IMR-90 (cell line): Measurements from ENCODE around the gene PTGER2. TPM values are rescaled to one million over a fixed set of nuclear protein-coding genes. Genes with fewer than 3 reads are reported as not detected.
A peak's percentile ranks its signal among the peaks of the same experiment; 100 is the strongest.

Experiments
- ATAC-seq: fragments of 200-7000 bp; cut with Tn5 transposase; 2 replicates; pipeline ENCODE4 v1.9.1; 2020; ENCODE audit warnings: low read depth, mild to moderate bottlenecking, moderate library complexity
- BruUV-seq: library from RNA; stranded (reverse); fragments of 400-500 nt; replicated peaks from 2 replicates; lab custom pipeline; 2021; lab: Mats Ljungman, UMichigan
- CTCF ChIA-PET: fragments of 300-600 bp; formaldehyde crosslinking; extraction: SDS; loops from one replicate; lab custom pipeline; 2021; ENCODE audit warnings: antibody characterized with exemption; lab: Yijun Ruan, JAX
- POLR2A ChIA-PET: fragments of 300-600 bp; sonication (Branson Sonifier 250); formaldehyde crosslinking; loops from one replicate; lab custom pipeline; 2022; ENCODE audit warnings: antibody characterized with exemption; ENCODE audit not compliant: unreplicated experiment; lab: Charles Lee
- DNase-seq: peaks from one replicate; pipeline ENCODE4 v3.0.0; 2013
- H2AFZ ChIP-seq: replicated peaks from 2 replicates; pipeline ENCODE3; 2013; ENCODE audit warnings: low read length, mild to moderate bottlenecking; ENCODE audit not compliant: poor library complexity
- H2AK5ac ChIP-seq: 2 replicates; pipeline ENCODE4 v1.6.1; 2013; ENCODE audit warnings: low read depth, low read length, inconsistent platforms
- H2AK9ac ChIP-seq: replicated peaks from 2 replicates; pipeline ENCODE3; 2013; ENCODE audit warnings: mild to moderate bottlenecking, low read depth, low read length, moderate library complexity; ENCODE audit not compliant: poor library complexity
- H2BK120ac ChIP-seq: 2 replicates; pipeline ENCODE4 v1.6.1; 2013; ENCODE audit warnings: low read depth, low read length, inconsistent platforms
- H2BK15ac ChIP-seq: 3 replicates; pipeline ENCODE4 v1.6.1; 2013; ENCODE audit warnings: low read depth, low read length, inconsistent platforms
- H2BK20ac ChIP-seq: 2 replicates; pipeline ENCODE4 v1.6.1; 2013; ENCODE audit warnings: low read depth, mild to moderate bottlenecking, inconsistent platforms, low read length, moderate library complexity
- H2BK5ac ChIP-seq: 2 replicates; pipeline ENCODE4 v1.6.1; 2013; ENCODE audit warnings: mild to moderate bottlenecking, low read depth, low read length, inconsistent platforms; ENCODE audit not compliant: poor library complexity, severe bottlenecking
- H3K14ac ChIP-seq: replicated peaks from 2 replicates; pipeline ENCODE4 v1.6.1; 2013; ENCODE audit warnings: low read depth, low read length, inconsistent platforms
- H3K18ac ChIP-seq: 2 replicates; pipeline ENCODE4 v1.6.1; 2013; ENCODE audit warnings: low read depth, low read length, control low read depth
- H3K23ac ChIP-seq: 2 replicates; pipeline ENCODE4 v1.6.1; 2013; ENCODE audit warnings: low read depth, low read length, inconsistent platforms
- H3K27ac ChIP-seq: 2 replicates; pipeline ENCODE4 v1.5.1; 2013; ENCODE audit warnings: mild to moderate bottlenecking, control low read depth, low read length; ENCODE audit not compliant: insufficient read depth
- H3K27me3 ChIP-seq: 2 replicates; pipeline ENCODE4 v1.6.1; 2013; ENCODE audit warnings: low read length; ENCODE audit not compliant: control insufficient read depth, insufficient read depth
- H3K36me3 ChIP-seq: 2 replicates; pipeline ENCODE4 v1.6.1; 2013; ENCODE audit warnings: low read length, mixed read lengths; ENCODE audit not compliant: control insufficient read depth, insufficient read depth
- H3K4ac ChIP-seq: 2 replicates; pipeline ENCODE4 v1.6.1; 2013; ENCODE audit warnings: low read depth, low read length, inconsistent platforms
- H3K4me1 ChIP-seq: 2 replicates; pipeline ENCODE4 v1.6.1; 2013; ENCODE audit warnings: low read length, mixed read lengths; ENCODE audit not compliant: control insufficient read depth, insufficient read depth
- H3K4me2 ChIP-seq: 2 replicates; pipeline ENCODE4 v1.6.1; 2013; ENCODE audit warnings: low read depth, mild to moderate bottlenecking, control low read depth, low read length, moderate library complexity
- H3K4me3 ChIP-seq: 2 replicates; pipeline ENCODE4 v1.5.1; 2013; ENCODE audit warnings: low read depth, mild to moderate bottlenecking, control low read depth, low read length, moderate library complexity; ENCODE audit not compliant: insufficient read depth
- H3K56ac ChIP-seq: 2 replicates; pipeline ENCODE4 v1.6.1; 2013; ENCODE audit warnings: low read length, inconsistent platforms; ENCODE audit not compliant: insufficient read depth; ENCODE audit errors: extremely low read depth
- H3K79me1 ChIP-seq, 2 experiments: 2 replicates each; pipeline ENCODE4 v1.6.1; 2013; ENCODE audit warnings: low read length in 2 of 2, inconsistent platforms in 1 of 2, low read depth in 1 of 2
- H3K9ac ChIP-seq: 2 replicates; pipeline ENCODE4 v1.6.1; 2013; ENCODE audit warnings: low read depth, low read length, control low read depth
- H3K9me1 ChIP-seq: 2 replicates; pipeline ENCODE4 v1.6.1; 2013; ENCODE audit warnings: low read length, inconsistent platforms; ENCODE audit not compliant: insufficient read depth
- H3K9me3 ChIP-seq: 2 replicates; pipeline ENCODE4 v1.6.1; 2013; ENCODE audit warnings: low read length; ENCODE audit not compliant: control insufficient read depth, insufficient read depth
- H4K20me1 ChIP-seq: 2 replicates; pipeline ENCODE4 v1.6.1; 2013; ENCODE audit warnings: low read length, inconsistent platforms; ENCODE audit not compliant: insufficient read depth
- H4K5ac ChIP-seq: 2 replicates; pipeline ENCODE4 v1.6.1; 2013; ENCODE audit warnings: mild to moderate bottlenecking, low read depth, low read length, control low read depth
- H4K8ac ChIP-seq, 2 experiments: 2 replicates each; pipeline ENCODE4 v1.6.1; 2013; ENCODE audit warnings: low read depth in 2 of 2, low read length in 2 of 2, control low read depth in 1 of 2, inconsistent platforms in 1 of 2
- H4K91ac ChIP-seq: 2 replicates; pipeline ENCODE4 v1.6.1; 2013; ENCODE audit warnings: low read depth, low read length, inconsistent platforms; ENCODE audit not compliant: insufficient read depth
- CEBPB ChIP-seq: IDR thresholded peaks from 2 replicates; pipeline ENCODE4 v1.6.1; 2012; ENCODE audit warnings: low read depth, low read length, improper control_type of control experiment
- CTCF ChIP-seq: conservative IDR thresholded peaks from 2 replicates; pipeline ENCODE4 v1.5.1; 2012; ENCODE audit warnings: mild to moderate bottlenecking, low read depth, low read length, improper control_type of control experiment
- MAFK ChIP-seq: IDR thresholded peaks from 2 replicates; pipeline ENCODE4 v1.6.1; 2012; ENCODE audit warnings: low read depth, low read length, improper control_type of control experiment
- MAZ ChIP-seq: IDR thresholded peaks from 2 replicates; pipeline ENCODE4 v1.6.1; 2012; ENCODE audit warnings: low read depth, mild to moderate bottlenecking, low read length, improper control_type of control experiment, moderate library complexity, borderline replicate concordance
- MXI1 ChIP-seq: IDR thresholded peaks from 2 replicates; pipeline ENCODE4 v1.6.1; 2012; ENCODE audit warnings: low read depth, mild to moderate bottlenecking, low read length, moderate library complexity, borderline replicate concordance
- POLR2A ChIP-seq: IDR thresholded peaks from 2 replicates; pipeline ENCODE4 v1.6.1; 2012; ENCODE audit warnings: mild to moderate bottlenecking, low read depth, low read length
- RFX5 ChIP-seq: IDR thresholded peaks from 2 replicates; pipeline ENCODE4 v1.8.0; 2012; ENCODE audit warnings: low read depth, mild to moderate bottlenecking, low read length, moderate library complexity
- WGBS, 2 experiments: methylation state at CpG; one replicate each; pipeline versions ENCODE4 v1.1.5 to v1.1.7; 2013; ENCODE audit warnings: missing lambda C conversion rate in 2 of 2; ENCODE audit not compliant: insufficient read length in 1 of 2; ENCODE audit errors: extremely low coverage in 2 of 2; 5-methylcytosine and 5-hydroxymethylcytosine counted together
- dilution Hi-C: fragments of 300-500 bp; cut with HindIII; formaldehyde crosslinking; loops from one replicate; pipeline ENCODE4 v1.14.3; 2018; ENCODE audit warnings: low sequenced_read_pairs; ENCODE audit not compliant: unreplicated experiment
- in situ Hi-C: fragments of 300-500 bp; cut with MboI; formaldehyde crosslinking; loops from 3 replicates; pipeline ENCODE4 v1.14.3; 2019; ENCODE audit warnings: low sequenced_read_pairs, inconsistent platforms, mixed read lengths
- intact Hi-C: fragments of 100-400 bp; cut with micrococcal nuclease; formaldehyde crosslinking; loops from 2 replicates; pipeline ENCODE4 v1.10.0; 2022
- polyA plus RNA-seq, 3 experiments: library from polyadenylated mRNA; depleted of rRNA; stranded (reverse); fragments of >200 nt; gene quantifications; 2 replicates each; pipeline ENCODE4 v1.2.3, GENCODE V29; 2012; ENCODE audit warnings: low replicate concordance in 1 of 3
- total RNA-seq: library from RNA; depleted of rRNA; stranded (reverse); fragments of >200 nt; gene quantifications from 2 replicates; pipeline ENCODE4 v1.2.3, GENCODE V29; 2012
- TF ChIP-seq, protein P1 (sequence below): fragments of 150-350 bp; IDR thresholded peaks from 2 replicates; pipeline ENCODE4 v1.6.1; 2016; ENCODE audit warnings: low read depth, mild to moderate bottlenecking, low read length, moderate library complexity, borderline replicate concordance
- TF ChIP-seq, protein P2 (sequence below): fragments of 150-350 bp; IDR thresholded peaks from 2 replicates; pipeline ENCODE4 v1.6.1; 2017; ENCODE audit warnings: mild to moderate bottlenecking, antibody characterized with exemption, low read length, low read depth

Gene PTGER2
- total and polyA plus RNA-seq, 2 of the 4 experiments (the other 2 are of a cell fraction), result 24.7 to 58.5 TPM

DNA sequence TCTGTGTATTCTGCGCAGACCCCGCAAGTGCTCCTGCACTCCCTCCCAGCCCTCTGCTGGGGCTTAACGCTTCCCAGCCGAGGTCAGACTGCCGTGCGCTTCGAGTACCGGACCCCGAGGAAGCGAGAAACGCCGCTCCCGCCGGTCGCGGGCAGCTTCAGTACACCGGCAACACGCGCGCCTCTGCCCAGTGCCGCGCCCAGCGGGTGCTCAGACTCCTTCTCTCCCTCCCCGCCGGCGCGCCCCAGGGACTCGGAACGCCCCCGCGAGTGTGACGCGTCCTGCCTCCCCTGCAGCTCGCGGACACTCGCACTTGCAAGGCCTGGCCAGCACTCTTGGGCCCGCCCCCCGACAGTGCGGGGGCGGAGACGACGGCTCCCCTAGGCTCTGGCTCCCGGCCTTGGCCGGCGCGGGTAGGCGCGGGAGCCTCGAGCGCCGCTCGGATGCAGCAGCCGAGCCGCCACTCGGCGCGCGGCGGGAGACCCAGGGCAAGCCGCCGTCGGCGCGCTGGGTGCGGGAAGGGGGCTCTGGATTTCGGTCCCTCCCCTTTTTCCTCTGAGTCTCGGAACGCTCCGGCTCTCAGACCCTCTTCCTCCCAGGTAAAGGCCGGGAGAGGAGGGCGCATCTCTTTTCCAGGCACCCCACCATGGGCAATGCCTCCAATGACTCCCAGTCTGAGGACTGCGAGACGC lies at the start of gene PTGER2 (continued):
- TF ChIP-seq, protein P1, sequence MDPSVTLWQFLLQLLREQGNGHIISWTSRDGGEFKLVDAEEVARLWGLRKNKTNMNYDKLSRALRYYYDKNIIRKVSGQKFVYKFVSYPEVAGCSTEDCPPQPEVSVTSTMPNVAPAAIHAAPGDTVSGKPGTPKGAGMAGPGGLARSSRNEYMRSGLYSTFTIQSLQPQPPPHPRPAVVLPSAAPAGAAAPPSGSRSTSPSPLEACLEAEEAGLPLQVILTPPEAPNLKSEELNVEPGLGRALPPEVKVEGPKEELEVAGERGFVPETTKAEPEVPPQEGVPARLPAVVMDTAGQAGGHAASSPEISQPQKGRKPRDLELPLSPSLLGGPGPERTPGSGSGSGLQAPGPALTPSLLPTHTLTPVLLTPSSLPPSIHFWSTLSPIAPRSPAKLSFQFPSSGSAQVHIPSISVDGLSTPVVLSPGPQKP, result no peak
- TF ChIP-seq, protein P2, sequence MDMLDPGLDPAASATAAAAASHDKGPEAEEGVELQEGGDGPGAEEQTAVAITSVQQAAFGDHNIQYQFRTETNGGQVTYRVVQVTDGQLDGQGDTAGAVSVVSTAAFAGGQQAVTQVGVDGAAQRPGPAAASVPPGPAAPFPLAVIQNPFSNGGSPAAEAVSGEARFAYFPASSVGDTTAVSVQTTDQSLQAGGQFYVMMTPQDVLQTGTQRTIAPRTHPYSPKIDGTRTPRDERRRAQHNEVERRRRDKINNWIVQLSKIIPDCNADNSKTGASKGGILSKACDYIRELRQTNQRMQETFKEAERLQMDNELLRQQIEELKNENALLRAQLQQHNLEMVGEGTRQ, result no peak; the same call in 1 of the 2 replicates
- peak; percentile 80 for TF ChIP-seq POLR2A

DNA sequence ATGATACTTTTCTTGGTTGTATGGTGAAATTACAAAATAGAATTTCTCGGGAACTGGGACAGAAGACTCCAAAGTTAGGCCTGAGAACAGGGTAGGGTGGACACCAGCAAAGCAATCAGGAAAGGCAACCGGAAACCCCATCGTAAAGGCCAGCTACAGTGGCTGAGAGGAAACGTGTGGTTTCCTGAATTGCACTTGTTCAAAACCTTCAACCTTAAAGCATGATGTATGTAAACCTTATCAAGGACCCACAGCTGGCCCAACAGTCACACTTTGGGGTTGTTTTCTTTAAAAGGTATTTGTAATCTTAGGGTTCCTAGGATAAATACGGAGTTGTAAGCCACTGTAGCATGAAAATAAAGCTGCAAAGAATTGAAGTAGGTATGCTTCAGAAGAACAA lies 48.9 kb upstream of the PTGER2 start:
- Histone ChIP-seq H3K4ac (no peak overlapping the region), H2AFZ (no peak overlapping the region), H3K4me2 (no peak overlapping the region), H2BK5ac (no peak overlapping the region), H3K18ac (no peak overlapping the region), H2AK9ac (no peak overlapping the region), H3K9ac (no peak overlapping the region), H4K91ac (no peak overlapping the region), H3K27ac (no peak overlapping the region), H3K9me3 (no peaks in the 10 kb centered on the region), H3K56ac (no peak overlapping the region), H2BK20ac (no peak overlapping the region), H3K23ac (no peak overlapping the region), H3K4me3 (no peak overlapping the region), H3K4me1 (peaks cover 4% of the 10 kb centered on the region; the same call in 1 of the 2 replicates), H4K20me1 (no peaks in the 10 kb centered on the region), H3K79me1 (no peaks in the 10 kb centered on the region), H2BK15ac (no peak overlapping the region), H3K27me3 (peaks cover 51% of the 10 kb centered on the region), H3K36me3 (no peaks in the 10 kb centered on the region), H2BK120ac (no peak overlapping the region), H2AK5ac (no peak overlapping the region), H4K5ac (no peak overlapping the region), H4K8ac (no peak overlapping the region), H3K9me1 (0 out of 2 replicates have a peak, but pooled peaks cover 3% of the 10 kb centered on the region), H3K14ac (no peak overlapping the region)
- intact Hi-C loops (no loop called here), dilution Hi-C loops (no loop called here), in situ Hi-C loops (no loop called here)
- POLR2A ChIA-PET, result no interaction called here
- BruUV-seq, result no TSS peak
- DNase-seq, result no peak
- CTCF ChIA-PET, result no interaction called here
- 57% methylated on average over 2 of the region's 5 CpGs; no CpG with 5 or more reads in 1 of the 2 experiments for WGBS, 2 experiments
- no peak for ATAC-seq
- TF ChIP-seq MXI1 (no peak), CEBPB (no peak), CTCF (no peak), MAFK (no peak), MAZ (no peak), RFX5 (no peak)
- TF ChIP-seq, protein P2, result no peak
- TF ChIP-seq, protein P1, result no peak
